Activated naive CD4-positive, alpha-beta T cell treated with anti-CD3 and anti-CD28 coated beads, Interleukin-2, amount 50 U/mL, for 24 hours (primary cell): Measurements from ENCODE around the gene BACE1-AS.

ENCODE experiments used
- H3K27ac Mint-ChIP-seq: one replicate; pipeline ENCODE4 v1.8.0; 2021; ENCODE audit warnings: mild to moderate bottlenecking, mixed read lengths
- H3K27me3 Mint-ChIP-seq: one replicate; pipeline ENCODE4 v1.8.0; 2021; ENCODE audit warnings: mixed read lengths
- H3K36me3 Mint-ChIP-seq: one replicate; pipeline ENCODE4 v1.8.0; 2021; ENCODE audit warnings: mixed read lengths
- H3K4me1 Mint-ChIP-seq: one replicate; pipeline ENCODE4 v1.8.0; 2021; ENCODE audit warnings: mixed read lengths
- H3K4me3 Mint-ChIP-seq: one replicate; pipeline ENCODE4 v1.8.0; 2021; ENCODE audit warnings: mild to moderate bottlenecking, mixed read lengths
- H3K9me3 Mint-ChIP-seq: one replicate; pipeline ENCODE4 v1.8.0; 2021; ENCODE audit warnings: mixed read lengths

BACE1-AS gene

GRCh38 chr11:117281159-117281558, 10.0 kb upstream of the BACE1-AS start:
- Mint-ChIP-seq H3K27ac (no peak overlapping the region), H3K27me3 (no peaks in the 10 kb centered on the region), H3K36me3 (peaks cover 11% of the 10 kb centered on the region), H3K4me1 (peaks cover 13% of the 10 kb centered on the region), H3K4me3 (no peak overlapping the region), H3K9me3 (no peaks in the 10 kb centered on the region)

GRCh38 chr11:117281869-117282268, 9.3 kb upstream of the BACE1-AS start:
- Mint-ChIP-seq H3K4me1 (peaks cover 13% of the 10 kb centered on the region), H3K4me3 (no peak overlapping the region), H3K36me3 (peaks cover 15% of the 10 kb centered on the region), H3K27me3 (no peaks in the 10 kb centered on the region), H3K27ac (no peak overlapping the region), H3K9me3 (no peaks in the 10 kb centered on the region)

- Mint-ChIP-seq H3K4me3 (no peak overlapping the region), H3K4me1 (peaks cover 13% of the 10 kb centered on the region), H3K9me3 (no peaks in the 10 kb centered on the region), H3K27ac (no peak overlapping the region), H3K27me3 (no peaks in the 10 kb centered on the region), H3K36me3 (peaks cover 15% of the 10 kb centered on the region)
These were observed 8.2 kb upstream of the BACE1-AS start for GRCh38 chr11:117282956-117283355.

GRCh38 chr11:117284053-117284452, 7.1 kb upstream of the BACE1-AS start:
- H3K27ac Mint-ChIP-seq, result no peak overlapping the region
- H3K9me3 Mint-ChIP-seq, result no peaks in the 10 kb centered on the region
- H3K4me3 Mint-ChIP-seq, result no peak overlapping the region
- H3K4me1 Mint-ChIP-seq, result peaks cover 11% of the 10 kb centered on the region
- H3K36me3 Mint-ChIP-seq, result peaks cover 17% of the 10 kb centered on the region
- H3K27me3 Mint-ChIP-seq, result no peaks in the 10 kb centered on the region

GRCh38 chr11:117286588-117286987, 4.6 kb upstream of the BACE1-AS start:
- H3K9me3 Mint-ChIP-seq, result no peaks in the 10 kb centered on the region
- peaks cover 21% of the 10 kb centered on the region for H3K36me3 Mint-ChIP-seq
- H3K27me3 Mint-ChIP-seq, result no peaks in the 10 kb centered on the region
- no peaks in the 10 kb centered on the region for H3K4me1 Mint-ChIP-seq
- no peak overlapping the region for H3K27ac Mint-ChIP-seq
- no peak overlapping the region for H3K4me3 Mint-ChIP-seq

- Mint-ChIP-seq H3K27me3 (no peaks in the 10 kb centered on the region), H3K4me3 (no peak overlapping the region), H3K9me3 (no peaks in the 10 kb centered on the region), H3K36me3 (peaks cover 14% of the 10 kb centered on the region), H3K4me1 (no peaks in the 10 kb centered on the region), H3K27ac (no peak overlapping the region)
These were observed 3.5 kb upstream of the BACE1-AS start for GRCh38 chr11:117287668-117288067.

- Mint-ChIP-seq H3K9me3 (no peaks in the 10 kb centered on the region), H3K36me3 (peaks cover 14% of the 10 kb centered on the region), H3K4me3 (no peak overlapping the region), H3K27me3 (no peaks in the 10 kb centered on the region), H3K4me1 (no peaks in the 10 kb centered on the region), H3K27ac (no peak overlapping the region)
These were observed 1.4 kb upstream of the BACE1-AS start for GRCh38 chr11:117289795-117290194.

- Mint-ChIP-seq H3K36me3 (peaks cover 7% of the 10 kb centered on the region), H3K27ac (no peak overlapping the region), H3K4me3 (no peak overlapping the region)
These were observed 1.5 kb downstream of the BACE1-AS start for GRCh38 chr11:117292616-117293015.

GRCh38 chr11:117295438-117296137, 4.4 kb downstream of the BACE1-AS start:
- H3K27me3 Mint-ChIP-seq, result no peaks in the 10 kb centered on the region

More at GRCh38 chr11:117292616-117293015, 1.5 kb downstream of the BACE1-AS start:
- Mint-ChIP-seq H3K4me1 (no peaks in the 10 kb centered on the region), H3K27me3 (no peaks in the 10 kb centered on the region), H3K9me3 (no peaks in the 10 kb centered on the region)

GRCh38 chr11:117296881-117297280, 5.7 kb downstream of the BACE1-AS start:
- Mint-ChIP-seq H3K4me3 (no peak overlapping the region), H3K27ac (no peak overlapping the region), H3K4me1 (no peaks in the 10 kb centered on the region), H3K9me3 (no peaks in the 10 kb centered on the region), H3K27me3 (no peaks in the 10 kb centered on the region), H3K36me3 (no peaks in the 10 kb centered on the region)

More at GRCh38 chr11:117295438-117296137, 4.4 kb downstream of the BACE1-AS start:
- Mint-ChIP-seq H3K36me3 (no peaks in the 10 kb centered on the region), H3K4me1 (no peaks in the 10 kb centered on the region), H3K9me3 (no peaks in the 10 kb centered on the region), H3K27ac (no peak overlapping the region), H3K4me3 (no peak overlapping the region)

- no peaks in the 10 kb centered on the region for H3K9me3 Mint-ChIP-seq
- H3K36me3 Mint-ChIP-seq, result no peaks in the 10 kb centered on the region
- no peaks in the 10 kb centered on the region for H3K4me1 Mint-ChIP-seq
- no peak overlapping the region for H3K4me3 Mint-ChIP-seq
- H3K27ac Mint-ChIP-seq, result no peak overlapping the region
- H3K27me3 Mint-ChIP-seq, result no peaks in the 10 kb centered on the region
These were observed 7.0 kb downstream of the BACE1-AS start for GRCh38 chr11:117298195-117298594.

GRCh38 chr11:117299351-117300282, 8.5 kb downstream of the BACE1-AS start:
- Mint-ChIP-seq H3K36me3 (no peaks in the 10 kb centered on the region), H3K27ac (no peak overlapping the region), H3K4me1 (no peaks in the 10 kb centered on the region), H3K9me3 (no peaks in the 10 kb centered on the region), H3K27me3 (no peaks in the 10 kb centered on the region), H3K4me3 (no peak overlapping the region)

- Mint-ChIP-seq H3K27ac (no peak overlapping the region), H3K9me3 (no peaks in the 10 kb centered on the region), H3K4me3 (no peak overlapping the region), H3K4me1 (no peaks in the 10 kb centered on the region), H3K27me3 (no peaks in the 10 kb centered on the region), H3K36me3 (no peaks in the 10 kb centered on the region)
These were observed 9.1 kb downstream of the BACE1-AS start for GRCh38 chr11:117300283-117300663.

- no peaks in the 10 kb centered on the region for H3K4me1 Mint-ChIP-seq
These were observed 9.6 kb downstream of the BACE1-AS start for GRCh38 chr11:117300773-117301172.

GRCh38 chr11:117302228-117302627, 11.1 kb downstream of the BACE1-AS start:
- Mint-ChIP-seq H3K9me3 (no peaks in the 10 kb centered on the region), H3K4me1 (no peaks in the 10 kb centered on the region), H3K27me3 (no peaks in the 10 kb centered on the region), H3K27ac (no peak overlapping the region), H3K4me3 (no peak overlapping the region), H3K36me3 (no peaks in the 10 kb centered on the region)

More at GRCh38 chr11:117300773-117301172, 9.6 kb downstream of the BACE1-AS start:
- no peak overlapping the region for H3K4me3 Mint-ChIP-seq
- peak overlapping the region; percentile 48 for H3K27ac Mint-ChIP-seq
- H3K27me3 Mint-ChIP-seq, result no peaks in the 10 kb centered on the region
- H3K36me3 Mint-ChIP-seq, result no peaks in the 10 kb centered on the region
- no peaks in the 10 kb centered on the region for H3K9me3 Mint-ChIP-seq

- Mint-ChIP-seq H3K27ac (no peak overlapping the region), H3K4me1 (no peaks in the 10 kb centered on the region), H3K36me3 (no peaks in the 10 kb centered on the region), H3K9me3 (no peaks in the 10 kb centered on the region), H3K4me3 (no peak overlapping the region), H3K27me3 (no peaks in the 10 kb centered on the region)
These were observed 12.0 kb downstream of the BACE1-AS start for GRCh38 chr11:117303101-117303500.
